Measurements from ENCODE around the gene RILPL1. TPM values are rescaled to one million over a fixed set of nuclear protein-coding genes. Genes with fewer than 3 reads are reported as not detected.

Gene RILPL1
- total and polyA plus RNA-seq, 4 donors, result 1.3 to 2.7 (median 2.1) TPM

- no peak for TF ChIP-seq RAD21 (IDR thresholded peaks at IDR 0.05)
- no peak for TF ChIP-seq EGR1 (IDR thresholded peaks at IDR 0.05; ENCODE audit: low read depth in 2 of 2)
- TF ChIP-seq SP1 (IDR thresholded peaks at IDR 0.05), result no peak
- TF ChIP-seq GABPA (IDR thresholded peaks at IDR 0.05 in 1 of 2, conservative IDR thresholded peaks at IDR 0.05 in 1 of 2), result no peak
Observed at GRCh38 chr12:123478762-123479161, 54.8 kb downstream of the RILPL1 start (continued).

DNA sequence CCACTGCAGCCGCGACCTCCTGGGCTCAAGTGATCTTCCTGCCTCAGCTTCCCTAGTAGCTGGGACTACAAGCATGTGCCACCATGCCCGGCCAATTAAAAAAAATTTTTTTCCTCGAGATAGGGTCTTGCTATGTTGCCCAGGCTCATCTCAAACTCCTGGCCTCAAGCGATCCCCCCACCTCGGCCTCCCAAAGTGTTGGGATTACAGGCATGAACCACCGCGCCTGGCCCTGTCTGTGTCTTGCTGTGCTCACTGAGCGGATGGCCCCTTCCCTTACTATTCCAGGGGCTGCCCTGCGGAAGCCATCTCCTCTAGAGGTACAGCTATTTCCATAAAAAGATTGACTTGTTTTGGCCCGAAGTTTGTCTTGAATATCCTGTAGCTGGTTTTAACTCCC, 55.5 kb downstream of the RILPL1 start:
- Histone ChIP-seq H3K9ac (ENCODE audit: low read depth in 1 of 2, low read length in 2 of 2) (no peak overlapping the region), H3K27me3 (ENCODE audit: control insufficient read depth in 4 of 4, insufficient read depth in 4 of 4, low read length in 3 of 4) (no peaks in the 10 kb centered on the region), H3K36me3 (ENCODE audit: control insufficient read depth in 4 of 4, insufficient read depth in 3 of 4, low read depth in 1 of 4, low read length in 3 of 4) (peaks cover 0 to 2% (median 0%) of the 10 kb centered on the region in 4 donors), H3K27ac (ENCODE audit: low read depth in 1 of 2, low read length in 2 of 2) (no peak overlapping the region), H3K9me3 (ENCODE audit: control insufficient read depth in 4 of 4, low read length in 3 of 4) (no peaks in the 10 kb centered on the region), H3K4me3 (ENCODE audit: low read depth in 1 of 3, low read length in 3 of 3) (no peak overlapping the region), H3K4me1 (ENCODE audit: control insufficient read depth in 4 of 4, insufficient read depth in 4 of 4, low read length in 3 of 4) (peaks cover 0 to 5% (median 1%) of the 10 kb centered on the region in 4 donors)
- WGBS, result 94% methylated on average over 11 of the region's 11 CpGs
- TF ChIP-seq FOXA1 (IDR thresholded peaks at IDR 0.05) (no peak), HNF4G (IDR thresholded peaks at IDR 0.05) (no peak), NR2F2 (IDR thresholded peaks at IDR 0.05) (no peak), EGR1 (IDR thresholded peaks at IDR 0.05; ENCODE audit: low read depth in 2 of 2) (no peak), SP1 (IDR thresholded peaks at IDR 0.05) (no peak), RAD21 (IDR thresholded peaks at IDR 0.05) (no peak), TAF1 (conservative IDR thresholded peaks at IDR 0.05) (no peak), YY1 (IDR thresholded peaks at IDR 0.05) (no peak), CTCF (IDR thresholded peaks at IDR 0.05; ENCODE audit: low read depth, low read length, missing input control) (no peak), RXRA (IDR thresholded peaks at IDR 0.05) (no peak), HNF4A (conservative IDR thresholded peaks at IDR 0.05) (no peak), JUND (IDR thresholded peaks at IDR 0.05) (no peak), GABPA (IDR thresholded peaks at IDR 0.05 in 1 of 2, conservative IDR thresholded peaks at IDR 0.05 in 1 of 2) (no peak), FOXA2 (IDR thresholded peaks at IDR 0.05) (no peak)
- TF ChIP-seq, protein P1, sequence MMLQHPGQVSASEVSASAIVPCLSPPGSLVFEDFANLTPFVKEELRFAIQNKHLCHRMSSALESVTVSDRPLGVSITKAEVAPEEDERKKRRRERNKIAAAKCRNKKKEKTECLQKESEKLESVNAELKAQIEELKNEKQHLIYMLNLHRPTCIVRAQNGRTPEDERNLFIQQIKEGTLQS (IDR thresholded peaks at IDR 0.05), result no peak
- TF ChIP-seq, protein P2, sequence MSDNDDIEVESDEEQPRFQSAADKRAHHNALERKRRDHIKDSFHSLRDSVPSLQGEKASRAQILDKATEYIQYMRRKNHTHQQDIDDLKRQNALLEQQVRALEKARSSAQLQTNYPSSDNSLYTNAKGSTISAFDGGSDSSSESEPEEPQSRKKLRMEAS (IDR thresholded peaks at IDR 0.05), result no peak
- TF ChIP-seq, protein P3, sequence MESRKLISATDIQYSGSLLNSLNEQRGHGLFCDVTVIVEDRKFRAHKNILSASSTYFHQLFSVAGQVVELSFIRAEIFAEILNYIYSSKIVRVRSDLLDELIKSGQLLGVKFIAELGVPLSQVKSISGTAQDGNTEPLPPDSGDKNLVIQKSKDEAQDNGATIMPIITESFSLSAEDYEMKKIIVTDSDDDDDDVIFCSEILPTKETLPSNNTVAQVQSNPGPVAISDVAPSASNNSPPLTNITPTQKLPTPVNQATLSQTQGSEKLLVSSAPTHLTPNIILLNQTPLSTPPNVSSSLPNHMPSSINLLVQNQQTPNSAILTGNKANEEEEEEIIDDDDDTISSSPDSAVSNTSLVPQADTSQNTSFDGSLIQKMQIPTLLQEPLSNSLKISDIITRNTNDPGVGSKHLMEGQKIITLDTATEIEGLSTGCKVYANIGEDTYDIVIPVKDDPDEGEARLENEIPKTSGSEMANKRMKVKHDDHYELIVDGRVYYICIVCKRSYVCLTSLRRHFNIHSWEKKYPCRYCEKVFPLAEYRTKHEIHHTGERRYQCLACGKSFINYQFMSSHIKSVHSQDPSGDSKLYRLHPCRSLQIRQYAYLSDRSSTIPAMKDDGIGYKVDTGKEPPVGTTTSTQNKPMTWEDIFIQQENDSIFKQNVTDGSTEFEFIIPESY (IDR thresholded peaks at IDR 0.05), result no peak
- TF ChIP-seq, protein P4, sequence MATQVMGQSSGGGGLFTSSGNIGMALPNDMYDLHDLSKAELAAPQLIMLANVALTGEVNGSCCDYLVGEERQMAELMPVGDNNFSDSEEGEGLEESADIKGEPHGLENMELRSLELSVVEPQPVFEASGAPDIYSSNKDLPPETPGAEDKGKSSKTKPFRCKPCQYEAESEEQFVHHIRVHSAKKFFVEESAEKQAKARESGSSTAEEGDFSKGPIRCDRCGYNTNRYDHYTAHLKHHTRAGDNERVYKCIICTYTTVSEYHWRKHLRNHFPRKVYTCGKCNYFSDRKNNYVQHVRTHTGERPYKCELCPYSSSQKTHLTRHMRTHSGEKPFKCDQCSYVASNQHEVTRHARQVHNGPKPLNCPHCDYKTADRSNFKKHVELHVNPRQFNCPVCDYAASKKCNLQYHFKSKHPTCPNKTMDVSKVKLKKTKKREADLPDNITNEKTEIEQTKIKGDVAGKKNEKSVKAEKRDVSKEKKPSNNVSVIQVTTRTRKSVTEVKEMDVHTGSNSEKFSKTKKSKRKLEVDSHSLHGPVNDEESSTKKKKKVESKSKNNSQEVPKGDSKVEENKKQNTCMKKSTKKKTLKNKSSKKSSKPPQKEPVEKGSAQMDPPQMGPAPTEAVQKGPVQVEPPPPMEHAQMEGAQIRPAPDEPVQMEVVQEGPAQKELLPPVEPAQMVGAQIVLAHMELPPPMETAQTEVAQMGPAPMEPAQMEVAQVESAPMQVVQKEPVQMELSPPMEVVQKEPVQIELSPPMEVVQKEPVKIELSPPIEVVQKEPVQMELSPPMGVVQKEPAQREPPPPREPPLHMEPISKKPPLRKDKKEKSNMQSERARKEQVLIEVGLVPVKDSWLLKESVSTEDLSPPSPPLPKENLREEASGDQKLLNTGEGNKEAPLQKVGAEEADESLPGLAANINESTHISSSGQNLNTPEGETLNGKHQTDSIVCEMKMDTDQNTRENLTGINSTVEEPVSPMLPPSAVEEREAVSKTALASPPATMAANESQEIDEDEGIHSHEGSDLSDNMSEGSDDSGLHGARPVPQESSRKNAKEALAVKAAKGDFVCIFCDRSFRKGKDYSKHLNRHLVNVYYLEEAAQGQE (IDR thresholded peaks at IDR 0.05), result no peak
- no peak for DNase-seq (ENCODE audit: low spot score)
